WTC11 (cell line): ENCODE results near the gene SYNGAP1. TPM values are rescaled to one million over a fixed set of nuclear protein-coding genes. Genes with fewer than 3 reads are reported as not detected.

ENCODE experiments used
- ATAC-seq: fragments of 200-7000 bp; cut with Tn5 transposase; 2 replicates; pipeline ENCODE4 v1.10.0; 2021; ENCODE audit warnings: mild to moderate bottlenecking, moderate library complexity
- CTCF ChIA-PET: fragments of 300-600 bp; sonication (Branson Sonifier 250); formaldehyde crosslinking; loops from one replicate; lab custom pipeline; 2021; ENCODE audit warnings: antibody characterized with exemption; lab: Charles Lee
- POLR2A ChIA-PET: fragments of 350-600 bp; sonication (Branson Sonifier 250); formaldehyde crosslinking; loops from one replicate; lab custom pipeline; 2021; ENCODE audit warnings: antibody characterized with exemption; lab: Charles Lee
- DNase-seq: peaks from one replicate; pipeline ENCODE4 v3.0.0; 2021; ENCODE audit warnings: low spot score
- H3K27ac Mint-ChIP-seq: 2 replicates; pipeline ENCODE4 v1.8.0; 2021; ENCODE audit warnings: mixed read lengths
- H3K27me3 Mint-ChIP-seq: 2 replicates; pipeline ENCODE4 v1.8.0; 2021; ENCODE audit warnings: low read depth, mild to moderate bottlenecking, moderate library complexity, mixed read lengths
- H3K36me3 Mint-ChIP-seq: 2 replicates; pipeline ENCODE4 v1.8.0; 2021; ENCODE audit warnings: mixed read lengths
- H3K4me1 Mint-ChIP-seq: 2 replicates; pipeline ENCODE4 v1.8.0; 2022; ENCODE audit warnings: mixed read lengths
- H3K4me3 Mint-ChIP-seq: 2 replicates; pipeline ENCODE4 v1.8.0; 2021; ENCODE audit warnings: mild to moderate bottlenecking, moderate library complexity, mixed read lengths
- H3K9me3 Mint-ChIP-seq: 2 replicates; pipeline ENCODE4 v1.8.0; 2021; ENCODE audit warnings: mixed read lengths
- CBFB ChIP-seq: sonication (generic); formaldehyde crosslinking; IDR thresholded peaks from 2 replicates; pipeline ENCODE4 v1.8.1; 2022; ENCODE audit warnings: mild to moderate bottlenecking, low read depth, missing genetic modification reagents
- E2F5 ChIP-seq: sonication (generic); formaldehyde crosslinking; IDR thresholded peaks from 2 replicates; pipeline ENCODE4 v1.8.1; 2022; ENCODE audit warnings: mild to moderate bottlenecking, moderate library complexity, missing genetic modification reagents
- ESRRA ChIP-seq: sonication (generic); formaldehyde crosslinking; IDR thresholded peaks from 2 replicates; pipeline ENCODE4 v1.8.1; 2022; ENCODE audit warnings: mild to moderate bottlenecking, missing genetic modification reagents, borderline replicate concordance
- ETV6 ChIP-seq: sonication (generic); formaldehyde crosslinking; IDR thresholded peaks from 2 replicates; pipeline ENCODE4 v1.8.1; 2022; ENCODE audit warnings: mild to moderate bottlenecking, missing genetic modification reagents
- FOXP4 ChIP-seq: sonication (generic); formaldehyde crosslinking; IDR thresholded peaks from 2 replicates; pipeline ENCODE4 v1.8.0; 2022; ENCODE audit warnings: mild to moderate bottlenecking, missing genetic modification reagents
- JUN ChIP-seq: sonication (generic); formaldehyde crosslinking; IDR thresholded peaks from 2 replicates; pipeline ENCODE4 v1.8.0; 2023; ENCODE audit warnings: mild to moderate bottlenecking, missing genetic modification reagents
- NFYB ChIP-seq: sonication (generic); formaldehyde crosslinking; conservative IDR thresholded peaks from 2 replicates; pipeline ENCODE4 v1.8.0; 2022; ENCODE audit warnings: low read depth, missing genetic modification reagents
- NR2C2 ChIP-seq: sonication (generic); formaldehyde crosslinking; IDR thresholded peaks from 2 replicates; pipeline ENCODE4 v1.8.0; 2022; ENCODE audit warnings: mild to moderate bottlenecking, missing genetic modification reagents
- PRRX2 ChIP-seq: fragments of 250-450 bp; sonication (Bioruptor Pico); IDR thresholded peaks from 2 replicates; pipeline ENCODE4 v1.8.0; 2021; ENCODE audit warnings: mild to moderate bottlenecking
- RORB ChIP-seq: fragments of 250-450 bp; sonication (Bioruptor Pico); IDR thresholded peaks from 2 replicates; pipeline ENCODE4 v1.9.0; 2021; ENCODE audit warnings: mild to moderate bottlenecking
- SMAD4 ChIP-seq: sonication (generic); formaldehyde crosslinking; IDR thresholded peaks from 2 replicates; pipeline ENCODE4 v1.8.0; 2022; ENCODE audit warnings: mild to moderate bottlenecking, missing genetic modification reagents
- SP1 ChIP-seq: sonication (generic); formaldehyde crosslinking; conservative IDR thresholded peaks from 2 replicates; pipeline ENCODE4 v1.8.1; 2022; ENCODE audit warnings: missing genetic modification reagents
- TCF7 ChIP-seq: sonication (generic); formaldehyde crosslinking; IDR thresholded peaks from 2 replicates; pipeline ENCODE4 v1.8.0; 2022; ENCODE audit warnings: mild to moderate bottlenecking, low read depth, missing genetic modification reagents, moderate library complexity
- TP53 ChIP-seq: sonication (generic); formaldehyde crosslinking; IDR thresholded peaks from 2 replicates; pipeline ENCODE4 v1.8.1; 2023; ENCODE audit warnings: mild to moderate bottlenecking, missing genetic modification reagents
- ZMAT4 ChIP-seq: fragments of 250-450 bp; sonication (Bioruptor Pico); IDR thresholded peaks from 2 replicates; pipeline ENCODE4 v1.9.0; 2021; ENCODE audit warnings: mild to moderate bottlenecking
- ZNF263 ChIP-seq: sonication (generic); formaldehyde crosslinking; IDR thresholded peaks from 2 replicates; pipeline ENCODE4 v1.8.1; 2022; ENCODE audit warnings: low read depth, mild to moderate bottlenecking, moderate library complexity, missing genetic modification reagents
- ZNF317 ChIP-seq: sonication (generic); formaldehyde crosslinking; IDR thresholded peaks from 2 replicates; pipeline ENCODE4 v1.8.1; 2023; ENCODE audit warnings: low read depth, mild to moderate bottlenecking, moderate library complexity, missing genetic modification reagents, borderline replicate concordance
- ZNF396 ChIP-seq: fragments of 250-450 bp; sonication (Bioruptor Pico); IDR thresholded peaks from 2 replicates; pipeline ENCODE4 v1.8.0; 2021; ENCODE audit warnings: mild to moderate bottlenecking, moderate library complexity, borderline replicate concordance
- ZNF416 ChIP-seq: fragments of 250-450 bp; sonication (Bioruptor Pico); IDR thresholded peaks from 2 replicates; pipeline ENCODE4 v1.9.0; 2021; ENCODE audit warnings: mild to moderate bottlenecking, inconsistent platforms
- ZNF423 ChIP-seq: fragments of 250-450 bp; sonication (Bioruptor Pico); IDR thresholded peaks from 2 replicates; pipeline ENCODE4 v2.1.2; 2022; ENCODE audit warnings: mild to moderate bottlenecking, moderate library complexity
- total RNA-seq: library from RNA; stranded (reverse); gene quantifications from 3 replicates; pipeline ENCODE4 v1.2.3, GENCODE V29; 2021
- TF ChIP-seq, protein P1 (sequence below): fragments of 200-600 bp; IDR thresholded peaks from 2 replicates; pipeline ENCODE4 v1.8.0; 2022; ENCODE audit warnings: antibody characterized with exemption
- TF ChIP-seq, protein P2 (sequence below): fragments of 250-450 bp; sonication (Bioruptor Pico); IDR thresholded peaks from 2 replicates; pipeline ENCODE4 v1.9.0; 2021; ENCODE audit warnings: mild to moderate bottlenecking
- TF ChIP-seq, protein P3 (sequence below): fragments of 250-450 bp; sonication (Bioruptor Pico); conservative IDR thresholded peaks from 2 replicates; pipeline ENCODE4 v1.9.0; 2021; ENCODE audit warnings: mild to moderate bottlenecking

SYNGAP1 gene
- total RNA-seq, 1 experiment from 2014 or later: 139 TPM

DNA sequence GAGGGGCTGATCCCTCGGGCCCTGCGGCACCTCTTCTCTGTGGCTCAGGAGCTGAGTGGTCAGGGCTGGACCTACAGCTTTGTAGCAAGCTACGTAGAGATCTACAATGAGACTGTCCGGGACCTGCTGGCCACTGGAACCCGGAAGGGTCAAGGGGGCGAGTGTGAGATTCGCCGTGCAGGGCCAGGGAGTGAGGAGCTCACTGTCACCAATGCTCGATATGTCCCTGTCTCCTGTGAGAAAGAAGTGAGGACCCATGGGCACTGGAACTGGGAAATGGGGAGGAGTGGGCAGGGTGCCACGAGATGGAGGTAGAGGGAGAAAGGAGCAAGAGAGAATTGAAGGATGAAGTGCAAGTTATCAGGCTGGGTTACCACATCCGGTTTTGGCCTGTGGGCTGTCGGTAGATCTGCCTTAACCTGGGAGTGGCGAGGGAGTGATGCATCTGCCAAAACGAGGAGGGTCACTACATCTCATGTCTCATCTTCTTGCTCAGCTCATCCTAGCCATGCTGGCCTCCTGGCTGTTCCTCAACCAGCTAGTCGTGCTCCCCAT, 14.4 kb upstream of the SYNGAP1 start:
- POLR2A ChIA-PET: no interaction called here
- ATAC-seq: no peak

DNA sequence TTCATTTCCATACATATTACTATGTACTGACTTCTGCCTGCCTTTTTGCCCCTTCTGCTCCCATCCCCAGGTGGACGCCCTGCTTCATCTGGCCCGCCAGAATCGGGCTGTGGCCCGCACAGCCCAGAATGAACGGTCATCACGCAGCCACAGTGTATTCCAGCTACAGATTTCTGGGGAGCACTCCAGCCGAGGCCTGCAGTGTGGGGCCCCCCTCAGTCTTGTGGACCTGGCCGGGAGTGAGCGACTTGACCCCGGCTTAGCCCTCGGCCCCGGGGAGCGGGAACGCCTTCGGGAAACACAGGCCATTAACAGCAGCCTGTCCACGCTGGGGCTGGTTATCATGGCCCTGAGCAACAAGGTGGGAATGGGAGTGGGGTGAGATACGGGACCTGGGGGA, 13.7 kb upstream of the SYNGAP1 start:
- no peak overlapping the region for H3K4me3 Mint-ChIP-seq
- peaks cover 55% of the 10 kb centered on the region for H3K36me3 Mint-ChIP-seq
- CTCF ChIA-PET: no interaction called here

More for the DNA sequence above, 14.4 kb upstream of the SYNGAP1 start:
- no peak overlapping the region for H3K4me3 Mint-ChIP-seq
- H3K27ac Mint-ChIP-seq: no peak overlapping the region
- TF ChIP-seq, protein P1, sequence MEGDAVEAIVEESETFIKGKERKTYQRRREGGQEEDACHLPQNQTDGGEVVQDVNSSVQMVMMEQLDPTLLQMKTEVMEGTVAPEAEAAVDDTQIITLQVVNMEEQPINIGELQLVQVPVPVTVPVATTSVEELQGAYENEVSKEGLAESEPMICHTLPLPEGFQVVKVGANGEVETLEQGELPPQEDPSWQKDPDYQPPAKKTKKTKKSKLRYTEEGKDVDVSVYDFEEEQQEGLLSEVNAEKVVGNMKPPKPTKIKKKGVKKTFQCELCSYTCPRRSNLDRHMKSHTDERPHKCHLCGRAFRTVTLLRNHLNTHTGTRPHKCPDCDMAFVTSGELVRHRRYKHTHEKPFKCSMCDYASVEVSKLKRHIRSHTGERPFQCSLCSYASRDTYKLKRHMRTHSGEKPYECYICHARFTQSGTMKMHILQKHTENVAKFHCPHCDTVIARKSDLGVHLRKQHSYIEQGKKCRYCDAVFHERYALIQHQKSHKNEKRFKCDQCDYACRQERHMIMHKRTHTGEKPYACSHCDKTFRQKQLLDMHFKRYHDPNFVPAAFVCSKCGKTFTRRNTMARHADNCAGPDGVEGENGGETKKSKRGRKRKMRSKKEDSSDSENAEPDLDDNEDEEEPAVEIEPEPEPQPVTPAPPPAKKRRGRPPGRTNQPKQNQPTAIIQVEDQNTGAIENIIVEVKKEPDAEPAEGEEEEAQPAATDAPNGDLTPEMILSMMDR: no peak
- TF ChIP-seq CBFB (CRISPR knock-in tag) (no peak), RORB (CRISPR knock-in tag) (no peak), NFYB (CRISPR knock-in tag) (no peak)
- DNase-seq: no peak
- CTCF ChIA-PET: interaction anchor here (0.5 kb wide), 1 partner anchor 106 kb away, joined by 3 read pairs; no protein-coding TSS in a partner anchor
- no peaks in the 10 kb centered on the region for H3K9me3 Mint-ChIP-seq
- H3K27me3 Mint-ChIP-seq: no peaks in the 10 kb centered on the region
- H3K4me1 Mint-ChIP-seq: peaks cover 7% of the 10 kb centered on the region
- H3K36me3 Mint-ChIP-seq: peaks cover 58% of the 10 kb centered on the region

More for the DNA sequence above, 13.7 kb upstream of the SYNGAP1 start:
- no peaks in the 10 kb centered on the region for H3K27me3 Mint-ChIP-seq
- no peaks in the 10 kb centered on the region for H3K9me3 Mint-ChIP-seq
- H3K4me1 Mint-ChIP-seq: peaks cover 7% of the 10 kb centered on the region
- TF ChIP-seq ZNF263 (CRISPR knock-in tag): no peak
- no peak for TF ChIP-seq TP53 (CRISPR knock-in tag)
- no peak for TF ChIP-seq ZNF416
- TF ChIP-seq, protein P2, sequence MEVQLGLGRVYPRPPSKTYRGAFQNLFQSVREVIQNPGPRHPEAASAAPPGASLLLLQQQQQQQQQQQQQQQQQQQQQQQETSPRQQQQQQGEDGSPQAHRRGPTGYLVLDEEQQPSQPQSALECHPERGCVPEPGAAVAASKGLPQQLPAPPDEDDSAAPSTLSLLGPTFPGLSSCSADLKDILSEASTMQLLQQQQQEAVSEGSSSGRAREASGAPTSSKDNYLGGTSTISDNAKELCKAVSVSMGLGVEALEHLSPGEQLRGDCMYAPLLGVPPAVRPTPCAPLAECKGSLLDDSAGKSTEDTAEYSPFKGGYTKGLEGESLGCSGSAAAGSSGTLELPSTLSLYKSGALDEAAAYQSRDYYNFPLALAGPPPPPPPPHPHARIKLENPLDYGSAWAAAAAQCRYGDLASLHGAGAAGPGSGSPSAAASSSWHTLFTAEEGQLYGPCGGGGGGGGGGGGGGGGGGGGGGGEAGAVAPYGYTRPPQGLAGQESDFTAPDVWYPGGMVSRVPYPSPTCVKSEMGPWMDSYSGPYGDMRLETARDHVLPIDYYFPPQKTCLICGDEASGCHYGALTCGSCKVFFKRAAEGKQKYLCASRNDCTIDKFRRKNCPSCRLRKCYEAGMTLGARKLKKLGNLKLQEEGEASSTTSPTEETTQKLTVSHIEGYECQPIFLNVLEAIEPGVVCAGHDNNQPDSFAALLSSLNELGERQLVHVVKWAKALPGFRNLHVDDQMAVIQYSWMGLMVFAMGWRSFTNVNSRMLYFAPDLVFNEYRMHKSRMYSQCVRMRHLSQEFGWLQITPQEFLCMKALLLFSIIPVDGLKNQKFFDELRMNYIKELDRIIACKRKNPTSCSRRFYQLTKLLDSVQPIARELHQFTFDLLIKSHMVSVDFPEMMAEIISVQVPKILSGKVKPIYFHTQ (CRISPR knock-in tag): no peak
- TF ChIP-seq JUN: no peak
- no peak for TF ChIP-seq PRRX2 (CRISPR knock-in tag)
- no peak for TF ChIP-seq SP1 (CRISPR knock-in tag)
- no peak for TF ChIP-seq ESRRA (CRISPR knock-in tag)
- TF ChIP-seq, protein P3, sequence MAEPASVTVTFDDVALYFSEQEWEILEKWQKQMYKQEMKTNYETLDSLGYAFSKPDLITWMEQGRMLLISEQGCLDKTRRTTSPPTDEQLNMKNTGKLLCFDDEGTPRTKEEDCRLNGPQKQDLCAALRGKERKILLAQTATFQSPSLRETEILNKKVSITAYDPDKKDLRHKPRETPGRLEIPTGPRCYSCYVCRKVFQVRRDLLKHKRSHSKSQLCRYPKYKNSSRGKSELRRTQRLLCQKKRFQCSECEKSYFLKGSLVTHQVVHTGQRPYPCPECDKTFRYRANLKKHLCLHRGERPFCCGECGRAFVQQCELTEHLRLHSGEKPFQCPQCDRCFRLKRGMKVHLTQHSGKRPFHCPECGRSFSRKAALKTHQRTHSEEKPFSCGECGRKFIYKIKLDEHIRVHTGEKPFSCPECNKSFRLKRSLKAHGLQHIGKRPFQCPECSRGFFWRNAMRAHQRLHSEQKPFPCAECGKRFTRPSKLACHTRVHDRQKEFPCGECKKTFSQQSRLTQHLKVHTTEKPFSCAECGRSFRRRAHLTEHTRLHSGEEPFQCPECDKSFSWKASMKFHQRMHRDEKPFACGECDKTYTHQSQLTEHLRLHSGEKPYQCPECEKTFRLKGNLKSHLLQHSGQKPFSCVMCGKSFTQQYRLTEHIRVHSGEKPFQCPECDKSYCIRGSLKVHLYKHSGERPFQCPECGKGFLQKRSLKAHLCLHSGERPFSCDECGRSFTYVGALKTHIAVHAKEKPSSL (CRISPR knock-in tag): no peak
- TF ChIP-seq TCF7 (CRISPR knock-in tag): no peak
- no peak for TF ChIP-seq ZMAT4
- no peak for TF ChIP-seq ZNF396 (CRISPR knock-in tag)
- TF ChIP-seq SMAD4 (CRISPR knock-in tag): no peak
- TF ChIP-seq E2F5 (CRISPR knock-in tag): no peak
- TF ChIP-seq ZNF317 (CRISPR knock-in tag): no peak
- no peak for TF ChIP-seq ETV6
- no peak for TF ChIP-seq NR2C2 (CRISPR knock-in tag)
- TF ChIP-seq ZNF423 (CRISPR knock-in tag): no peak
- TF ChIP-seq FOXP4: no peak
- POLR2A ChIA-PET: no interaction called here
- DNase-seq: no peak
- no peak overlapping the region for H3K27ac Mint-ChIP-seq
- ATAC-seq: no peak
